ENCODE results near the gene DENND4C.
"Not testable (repeated sequence)": the region's sequence is repeated elsewhere in the genome, so short reads cannot be mapped to it uniquely, and the experiment has no call there.

The DENND4C gene

GRCh38 chr9:19342947-19343346 lies 112.5 kb downstream of the DENND4C start:
- ATAC-seq (no peak), DNase-seq (ENCODE audit: low spot score in 2 of 2) (no peak)
- Mint-ChIP-seq H3K27ac (no peak overlapping the region), H3K9me3 (no peaks in the 10 kb centered on the region), H3K4me1 (no peaks in the 10 kb centered on the region), H3K36me3 (peaks cover 93% of the 10 kb centered on the region), H3K4me3 (no peak overlapping the region)

- DNase-seq (ENCODE audit: low spot score in 2 of 2): no peak
- Mint-ChIP-seq H3K4me3 (no peak overlapping the region), H3K36me3 (peaks cover 96% of the 10 kb centered on the region), H3K9me3 (no peaks in the 10 kb centered on the region), H3K27ac (no peak overlapping the region), H3K4me1 (no peaks in the 10 kb centered on the region)
- no peak for ATAC-seq
Measured at GRCh38 chr9:19358701-19359100, 128.2 kb downstream of the DENND4C start.

DNA sequence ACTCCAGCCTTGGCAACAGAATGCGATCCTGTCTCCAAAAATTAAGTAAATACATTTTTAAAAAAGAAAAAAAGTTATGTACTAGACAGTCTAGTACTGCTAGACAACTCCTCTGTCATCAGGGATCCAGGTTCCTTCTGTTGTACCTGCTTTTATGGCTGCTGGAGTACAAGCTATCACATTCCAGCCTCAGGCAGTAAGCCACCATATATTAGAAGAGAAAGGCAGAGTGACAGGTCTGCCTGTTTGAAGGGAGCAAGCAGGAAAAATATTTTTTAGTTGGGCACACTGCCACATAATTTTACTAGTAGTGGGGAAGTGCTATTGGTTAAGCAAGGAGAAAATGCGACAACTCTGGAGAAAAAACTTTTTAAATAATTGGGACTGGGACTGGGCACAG lies 138.6 kb downstream of the DENND4C start:
- Mint-ChIP-seq H3K36me3 (peaks cover 78% of the 10 kb centered on the region), H3K27ac (peak overlapping the region; percentile 40), H3K9me3 (no peaks in the 10 kb centered on the region), H3K4me1 (peaks cover 6% of the 10 kb centered on the region), H3K4me3 (no peak overlapping the region)
- no peak for ATAC-seq
- no peak for DNase-seq (ENCODE audit: low spot score in 2 of 2)

- Mint-ChIP-seq H3K9me3 (no peaks in the 10 kb centered on the region), H3K27ac (peak overlapping the region; percentile 40), H3K4me3 (no peak overlapping the region), H3K36me3 (peaks cover 80% of the 10 kb centered on the region), H3K4me1 (peaks cover 12% of the 10 kb centered on the region)
- no peak for DNase-seq (ENCODE audit: low spot score in 2 of 2)
- ATAC-seq: no peak
Measured at GRCh38 chr9:19371942-19372341, 141.4 kb downstream of the DENND4C start.

DNA sequence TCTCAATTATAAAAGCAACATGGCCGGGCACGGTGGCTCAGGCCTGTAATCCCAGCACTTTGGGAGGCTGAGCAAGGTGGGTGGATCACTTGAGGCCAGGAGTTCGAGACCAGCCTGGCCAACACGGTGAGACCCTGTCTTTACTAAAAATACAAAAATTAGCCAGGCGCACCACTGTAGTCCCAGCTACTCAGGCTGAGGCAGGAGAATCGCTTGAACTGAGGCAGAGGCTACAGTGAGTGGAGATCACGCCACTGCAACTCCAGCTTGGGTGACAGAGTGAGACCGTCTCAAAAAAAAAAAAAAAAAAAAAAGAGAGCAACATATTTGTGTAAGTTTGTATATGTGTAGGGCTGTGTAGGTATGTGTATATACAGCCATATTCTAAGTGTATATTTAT lies 142.1 kb downstream of the DENND4C start:
- peak overlapping the region; percentile 40 for H3K27ac Mint-ChIP-seq
- ATAC-seq: no peak
- peaks cover 84% of the 10 kb centered on the region for H3K36me3 Mint-ChIP-seq

GRCh38 chr9:19373527-19373926 lies 143.0 kb downstream of the DENND4C start:
- H3K36me3 Mint-ChIP-seq: peaks cover 88% of the 10 kb centered on the region
- no peak for DNase-seq (ENCODE audit: low spot score in 2 of 2)
- no peak overlapping the region for H3K4me3 Mint-ChIP-seq
- no peaks in the 10 kb centered on the region for H3K9me3 Mint-ChIP-seq
- H3K4me1 Mint-ChIP-seq: peaks cover 28% of the 10 kb centered on the region
- no peak for ATAC-seq
- peak overlapping the region; percentile 37 for H3K27ac Mint-ChIP-seq

More for the DNA sequence above, 142.1 kb downstream of the DENND4C start:
- H3K9me3 Mint-ChIP-seq: no peaks in the 10 kb centered on the region
- H3K4me3 Mint-ChIP-seq: no peak overlapping the region
- peaks cover 19% of the 10 kb centered on the region for H3K4me1 Mint-ChIP-seq
- DNase-seq (ENCODE audit: low spot score in 2 of 2): no peak

- DNase-seq (ENCODE audit: low spot score in 2 of 2): no peak
- no peaks in the 10 kb centered on the region for H3K9me3 Mint-ChIP-seq
- peaks cover 93% of the 10 kb centered on the region for H3K36me3 Mint-ChIP-seq
- peaks cover 44% of the 10 kb centered on the region for H3K4me1 Mint-ChIP-seq
- no peak overlapping the region for H3K4me3 Mint-ChIP-seq
- ATAC-seq: no peak
- peak overlapping the region; percentile 99 for H3K27ac Mint-ChIP-seq
Measured at GRCh38 chr9:19375538-19375937, 145.0 kb downstream of the DENND4C start.

- H3K36me3 Mint-ChIP-seq: peaks cover 92% of the 10 kb centered on the region
- peak overlapping the region; percentile 89 for H3K4me3 Mint-ChIP-seq
- DNase-seq (ENCODE audit: low spot score in 2 of 2) (no peak), ATAC-seq (no peak)
- H3K27ac Mint-ChIP-seq: peak overlapping the region; percentile 99
- peaks cover 52% of the 10 kb centered on the region for H3K4me1 Mint-ChIP-seq
- H3K9me3 Mint-ChIP-seq: no peaks in the 10 kb centered on the region
Measured at GRCh38 chr9:19376931-19377330, 146.4 kb downstream of the DENND4C start.

- no peak for ATAC-seq
- H3K36me3 Mint-ChIP-seq: peaks cover 79% of the 10 kb centered on the region
- no peak for DNase-seq (ENCODE audit: low spot score in 2 of 2)
- H3K27ac Mint-ChIP-seq: peak overlapping the region; percentile 99
- peaks cover 52% of the 10 kb centered on the region for H3K4me1 Mint-ChIP-seq
- peak overlapping the region; percentile 89 for H3K4me3 Mint-ChIP-seq
- no peaks in the 10 kb centered on the region for H3K9me3 Mint-ChIP-seq
Measured at GRCh38 chr9:19378164-19378563, 147.7 kb downstream of the DENND4C start.

- ATAC-seq: no peak
- peak overlapping the region; percentile 99 for H3K27ac Mint-ChIP-seq
- H3K4me3 Mint-ChIP-seq: peak overlapping the region; percentile 89
- H3K9me3 Mint-ChIP-seq: no peaks in the 10 kb centered on the region
- H3K36me3 Mint-ChIP-seq: peaks cover 75% of the 10 kb centered on the region
- peaks cover 52% of the 10 kb centered on the region for H3K4me1 Mint-ChIP-seq
- DNase-seq (ENCODE audit: low spot score in 2 of 2): no peak
Measured at GRCh38 chr9:19378647-19379046, 148.2 kb downstream of the DENND4C start.

GRCh38 chr9:19379283-19379682 lies 148.8 kb downstream of the DENND4C start:
- peak overlapping the region; percentile 89 for H3K4me3 Mint-ChIP-seq
- peaks cover 52% of the 10 kb centered on the region for H3K4me1 Mint-ChIP-seq
- peaks cover 68% of the 10 kb centered on the region for H3K36me3 Mint-ChIP-seq
- H3K9me3 Mint-ChIP-seq: no peaks in the 10 kb centered on the region
- H3K27ac Mint-ChIP-seq: peak overlapping the region; percentile 99
- DNase-seq (ENCODE audit: low spot score in 2 of 2): no peak
- ATAC-seq: no peak

DNA sequence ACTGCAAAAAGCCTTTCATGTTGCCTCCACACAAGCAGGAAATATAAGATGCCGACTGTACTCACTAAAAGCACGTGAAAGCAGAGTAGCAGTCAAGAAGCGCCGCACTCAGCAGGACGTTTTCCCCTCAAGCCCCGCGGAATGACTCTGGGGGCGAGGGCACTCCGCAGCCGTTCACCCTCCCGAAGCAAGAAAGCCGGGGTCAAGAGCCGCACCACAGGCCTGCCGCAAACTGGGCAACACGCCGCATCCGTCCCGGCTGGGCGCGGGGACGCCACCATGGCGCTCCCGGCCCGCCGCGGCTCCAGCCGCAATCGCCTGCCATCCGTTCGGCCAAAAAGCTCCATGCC lies 149.2 kb downstream of the DENND4C start:
- Mint-ChIP-seq H3K27ac (peak overlapping the region; percentile 99), H3K4me1 (peaks cover 52% of the 10 kb centered on the region), H3K4me3 (peak overlapping the region; percentile 89), H3K36me3 (peaks cover 64% of the 10 kb centered on the region), H3K9me3 (no peaks in the 10 kb centered on the region)
- peak; percentile 57 for ATAC-seq
- DNase-seq (ENCODE audit: low spot score in 2 of 2): no peak

DNA sequence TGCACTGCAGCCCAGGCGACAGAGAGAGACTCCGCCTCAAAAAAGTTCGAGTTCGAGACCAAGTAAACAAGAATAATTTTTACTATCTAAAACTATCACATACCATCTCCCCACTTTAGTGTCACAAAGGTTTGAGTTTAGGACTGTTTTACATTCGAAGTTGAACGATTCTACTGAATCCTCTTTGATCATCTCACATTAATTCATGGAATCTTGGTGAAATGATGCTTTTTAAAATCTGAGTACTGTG lies 150.3 kb downstream of the DENND4C start:
- Mint-ChIP-seq H3K27ac (peak overlapping the region; percentile 99), H3K4me1 (peaks cover 51% of the 10 kb centered on the region), H3K4me3 (peak overlapping the region; percentile 89), H3K36me3 (peaks cover 53% of the 10 kb centered on the region), H3K9me3 (no peaks in the 10 kb centered on the region)
- no peak for DNase-seq (ENCODE audit: low spot score in 2 of 2)
- ATAC-seq: no peak

DNA sequence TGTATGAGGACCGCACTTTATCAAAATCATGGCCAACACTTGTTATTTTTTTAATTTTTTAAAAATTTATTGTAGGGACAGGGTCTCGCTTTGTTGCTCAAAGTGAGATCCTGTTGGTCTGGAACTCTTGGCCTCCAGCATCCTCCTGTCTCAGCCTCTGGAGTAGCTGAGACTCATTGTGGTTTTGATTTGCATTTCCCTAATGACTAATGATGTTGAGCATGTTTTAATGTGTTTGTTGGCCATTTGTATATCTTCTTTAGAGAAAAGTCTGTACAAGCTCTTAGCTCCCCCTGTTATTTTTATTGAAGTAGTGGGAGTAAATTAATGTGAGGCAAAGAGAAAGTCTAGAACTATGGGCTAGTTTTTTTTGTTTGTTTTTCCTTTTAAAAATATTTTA lies 151.2 kb downstream of the DENND4C start:
- Mint-ChIP-seq H3K9me3 (no peaks in the 10 kb centered on the region), H3K4me3 (peak overlapping the region; percentile 89), H3K4me1 (peaks cover 42% of the 10 kb centered on the region)

DNA sequence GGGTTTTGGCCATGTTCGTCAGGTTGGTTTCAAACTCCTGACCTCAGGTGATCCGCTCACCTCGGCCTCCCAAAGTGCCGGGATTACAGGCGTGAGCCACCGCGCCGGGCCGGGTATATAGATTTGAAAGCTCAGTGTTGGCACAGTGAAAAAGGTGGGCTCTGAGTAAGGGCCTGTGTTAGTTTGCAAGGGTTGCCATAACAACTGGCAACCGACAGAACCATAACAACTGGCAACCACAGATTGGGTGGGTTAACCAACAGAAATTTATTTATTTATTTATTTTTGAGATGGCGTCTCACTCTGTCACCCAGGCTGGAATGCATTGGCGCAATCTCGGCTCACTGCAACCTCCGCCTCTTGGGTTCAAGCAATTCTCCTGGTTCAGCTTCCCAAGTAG lies 154.7 kb downstream of the DENND4C start:
- peaks cover 12% of the 10 kb centered on the region for H3K4me1 Mint-ChIP-seq
- not testable (repeated sequence) for H3K36me3 Mint-ChIP-seq; DNase-seq (ENCODE audit: low spot score in 2 of 2); ATAC-seq; H3K4me3 Mint-ChIP-seq; H3K9me3 Mint-ChIP-seq; H3K27ac Mint-ChIP-seq

More for the DNA sequence above, 151.2 kb downstream of the DENND4C start:
- H3K36me3 Mint-ChIP-seq: peaks cover 44% of the 10 kb centered on the region
- ATAC-seq (no peak), DNase-seq (ENCODE audit: low spot score in 2 of 2) (no peak)
- H3K27ac Mint-ChIP-seq: peak overlapping the region; percentile 99

- DNase-seq (ENCODE audit: low spot score in 2 of 2) (no peak), ATAC-seq (no peak)
- H3K4me1 Mint-ChIP-seq: peaks cover 5% of the 10 kb centered on the region
- H3K27ac Mint-ChIP-seq: no peak overlapping the region
- peaks cover 2% of the 10 kb centered on the region for H3K36me3 Mint-ChIP-seq
- H3K9me3 Mint-ChIP-seq: no peaks in the 10 kb centered on the region
- no peak overlapping the region for H3K4me3 Mint-ChIP-seq
Measured at GRCh38 chr9:19385786-19386501, 155.5 kb downstream of the DENND4C start.

Measured in stimulated activated effector memory CD8-positive, alpha-beta T cell treated with anti-CD3 and anti-CD28 coated beads, Interleukin-12 subunit alpha, Interleukin-12 subunit beta, amount 100 ng/mL, for 72 hours (primary cell).